CD4-positive, alpha-beta T cell treated with Interleukin-15 for 1 hour (primary cell): Measurements from ENCODE around the gene GPR34.

Experiments
- DNase-seq: peaks from one replicate; pipeline ENCODE4 v3.0.0-alpha.2; 2020

Gene GPR34

DNA sequence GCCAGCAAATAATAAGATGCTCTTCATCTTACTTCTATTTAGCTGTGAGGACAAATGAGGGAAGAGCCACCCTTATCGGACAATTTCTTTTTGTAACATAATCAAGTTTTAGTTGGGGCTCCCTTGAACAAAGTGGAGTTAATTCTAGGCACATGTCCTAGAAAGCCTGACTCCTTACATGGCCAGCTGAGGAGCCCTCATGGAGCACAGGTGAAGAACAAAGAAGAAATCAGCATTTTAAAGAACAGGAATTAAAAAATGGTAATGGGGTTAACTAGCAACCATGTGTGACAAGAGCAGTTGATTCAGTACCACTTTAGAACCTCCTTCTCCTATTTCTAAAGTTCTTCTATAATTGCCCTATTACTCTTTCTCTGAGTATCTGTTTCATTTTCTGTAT is 51.1 kb downstream of the GPR34 start:
- no peak for DNase-seq
